CD1c-positive myeloid dendritic cell (primary cell): ENCODE data around the gene METTL24.

Source experiments
- DNase-seq: peaks from one replicate; pipeline ENCODE4 v3.0.0-alpha.2; 2016; ENCODE audit errors: extremely low spot score

METTL24 gene

DNA sequence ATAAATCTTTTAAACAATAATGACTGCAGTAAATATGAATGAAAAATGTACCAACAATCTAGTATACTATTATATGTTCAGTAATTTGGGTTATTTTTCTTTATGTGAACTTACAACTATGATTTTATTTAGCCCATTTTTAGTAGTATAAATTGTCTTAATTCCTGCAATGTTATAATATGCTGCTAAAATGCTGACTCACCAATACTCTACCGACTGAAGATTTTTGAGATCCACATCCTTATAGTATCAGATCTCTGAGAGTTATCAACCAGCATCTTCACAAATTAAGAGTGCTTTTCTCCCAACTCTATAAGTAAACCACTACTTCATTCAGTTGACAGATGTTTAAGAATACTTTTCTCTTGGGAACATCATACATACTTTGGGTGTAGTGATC, 161.3 kb downstream of the METTL24 start:
- no peak for DNase-seq

DNA sequence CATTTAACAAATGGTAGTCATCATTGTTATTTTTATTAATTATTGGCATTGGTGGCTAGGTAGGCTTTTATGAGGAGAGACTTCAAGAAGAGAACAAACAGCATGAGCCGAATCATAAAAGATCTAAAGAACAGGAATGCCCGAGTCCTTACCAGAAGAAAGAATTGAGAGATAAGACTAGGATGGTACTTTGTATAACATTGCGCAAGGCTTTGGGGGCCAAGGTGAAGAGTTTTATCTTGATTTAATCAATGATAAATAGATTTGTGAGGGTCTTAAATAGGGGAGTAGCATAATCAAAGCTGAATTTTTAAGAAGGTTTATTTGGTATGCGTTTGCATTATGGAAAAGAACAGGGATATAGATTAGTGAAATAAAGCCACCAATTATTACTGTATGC, 162.5 kb downstream of the METTL24 start:
- no peak for DNase-seq
